HG03108 (cell line): ENCODE measurements around the gene PARP9.

Experiments used
- ATAC-seq: cut with Tn5 transposase; IDR thresholded peaks from one replicate; pipeline ENCODE4 v1.9.1; 2021; ENCODE audit warnings: moderate library complexity; ENCODE audit not compliant: unreplicated experiment

Gene PARP9

DNA sequence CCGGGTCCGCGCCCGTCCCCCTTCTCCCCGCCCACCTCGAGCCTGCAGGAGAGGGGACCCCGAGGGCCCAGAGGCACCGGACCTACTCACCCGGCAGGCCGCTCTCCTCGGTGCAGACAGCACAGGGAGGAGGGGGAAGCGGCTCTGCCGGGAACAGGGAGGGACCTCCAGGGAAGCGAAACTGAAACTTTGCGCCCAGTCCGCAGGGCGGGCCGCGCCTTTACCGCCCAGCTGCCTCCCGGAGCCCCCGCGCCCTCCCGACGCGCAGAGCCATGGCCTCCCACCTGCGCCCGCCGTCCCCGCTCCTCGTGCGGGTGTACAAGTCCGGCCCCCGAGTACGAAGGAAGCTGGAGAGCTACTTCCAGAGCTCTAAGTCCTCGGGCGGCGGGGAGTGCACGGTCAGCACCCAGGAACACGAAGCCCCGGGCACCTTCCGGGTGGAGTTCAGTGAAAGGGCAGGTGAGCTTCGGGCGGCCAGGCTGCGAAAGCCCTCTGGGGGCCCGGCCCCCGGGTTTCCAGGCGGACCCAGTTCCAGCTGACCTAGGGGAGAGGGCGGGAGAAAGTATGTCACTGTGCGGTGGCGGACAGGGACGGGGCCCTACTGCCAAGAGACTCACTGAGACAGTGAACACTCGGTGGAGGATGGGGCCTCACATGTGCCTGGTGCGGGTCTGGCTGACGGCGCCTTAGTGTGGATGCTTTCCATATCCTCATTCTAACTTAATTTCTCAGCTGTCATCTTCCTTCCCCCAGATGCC is at the start of gene PARP9, which contains the start of gene DTX3L:
TSS of gene PARP9 (minus strand) at position 146 of the 758 bp plus-strand sequence. CDS start 4,680 bp downstream, outside the sequence.
TSS of gene DTX3L (plus strand) at position 184 of the 758 bp plus-strand sequence. CDS start at position 273, 89 bp downstream.
- ATAC-seq = peak; percentile 55

- ATAC-seq = no peak
These were observed 48.6 kb upstream of the PARP9 start for GRCh38 chr3:122612696-122613095.

DNA sequence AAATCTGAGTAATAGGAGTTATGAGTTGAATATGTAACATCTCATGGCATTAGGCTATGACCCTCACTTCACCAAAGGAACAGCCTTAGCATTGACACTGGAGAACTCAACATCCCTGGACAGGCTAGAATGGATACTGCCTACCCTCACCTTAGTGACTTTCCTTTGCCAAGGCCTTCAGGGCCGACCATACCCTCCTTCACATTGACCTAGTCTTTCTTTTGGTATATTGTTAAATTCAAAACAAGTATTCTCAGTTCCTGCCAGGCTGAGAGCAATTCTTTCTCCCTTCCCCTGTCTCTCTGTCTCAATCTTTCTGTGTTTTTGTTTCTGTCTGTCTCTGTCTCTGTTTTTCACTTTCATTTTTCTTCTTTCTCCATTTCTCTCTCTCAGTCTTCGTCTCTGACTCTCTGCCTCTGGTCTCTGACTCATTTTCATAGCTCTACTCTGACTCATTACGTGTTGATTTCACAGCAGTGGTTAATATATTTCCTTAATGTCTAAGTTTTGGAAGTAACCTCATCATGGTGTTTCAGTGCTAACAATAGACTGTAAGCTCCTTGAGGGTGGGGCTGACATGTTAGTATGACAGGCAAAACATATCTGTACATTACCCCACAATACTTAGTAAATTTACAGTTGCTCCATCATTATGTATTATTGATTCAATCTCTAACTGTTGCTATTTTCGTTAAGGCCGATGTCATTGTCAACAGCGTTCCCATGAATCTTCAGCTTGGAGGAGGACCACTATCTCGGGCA is 45.9 kb upstream of the PARP9 start:
- ATAC-seq = peak; percentile 95

DNA sequence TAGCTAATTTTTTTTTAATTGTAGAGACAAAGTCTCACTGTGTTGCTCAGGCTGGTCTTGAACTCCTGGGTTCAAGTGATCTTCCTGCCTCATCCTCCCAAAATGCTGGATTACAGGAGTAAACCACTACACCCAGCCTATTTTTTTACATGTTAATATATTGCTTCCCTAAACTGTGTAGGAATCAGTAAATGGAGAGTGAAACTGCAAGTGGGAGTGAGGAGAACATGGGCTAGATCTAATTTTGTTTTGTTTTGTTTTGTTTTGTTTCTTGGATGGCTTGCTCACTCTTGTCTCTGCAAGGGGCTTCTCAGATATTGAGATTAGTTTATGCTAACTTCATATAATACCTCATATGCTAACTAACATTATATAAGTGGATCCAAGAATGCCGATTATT is 44.8 kb upstream of the PARP9 start:
- ATAC-seq = no peak

GRCh38 chr3:122606330-122606729 is 42.2 kb upstream of the PARP9 start:
- ATAC-seq = no peak

DNA sequence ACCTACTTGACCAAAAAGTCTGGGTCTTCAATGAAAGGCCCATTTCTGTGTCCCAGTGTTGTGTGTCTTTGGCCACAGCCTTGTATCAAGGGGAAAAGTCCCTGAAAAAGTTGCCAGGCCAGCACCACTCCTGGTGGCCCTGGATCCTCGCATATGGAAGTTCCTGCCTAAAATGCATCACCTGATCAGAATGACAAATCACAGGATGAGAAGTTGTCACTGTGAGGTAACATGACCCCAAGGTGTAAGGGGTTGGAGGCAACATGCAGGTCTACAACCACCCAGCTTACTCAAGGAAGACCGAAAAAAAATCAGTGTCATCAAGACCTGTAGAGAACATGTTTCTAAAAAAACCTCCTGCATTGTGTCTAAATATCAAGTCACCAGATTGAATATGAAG is 39.0 kb upstream of the PARP9 start:
- no peak for ATAC-seq

DNA sequence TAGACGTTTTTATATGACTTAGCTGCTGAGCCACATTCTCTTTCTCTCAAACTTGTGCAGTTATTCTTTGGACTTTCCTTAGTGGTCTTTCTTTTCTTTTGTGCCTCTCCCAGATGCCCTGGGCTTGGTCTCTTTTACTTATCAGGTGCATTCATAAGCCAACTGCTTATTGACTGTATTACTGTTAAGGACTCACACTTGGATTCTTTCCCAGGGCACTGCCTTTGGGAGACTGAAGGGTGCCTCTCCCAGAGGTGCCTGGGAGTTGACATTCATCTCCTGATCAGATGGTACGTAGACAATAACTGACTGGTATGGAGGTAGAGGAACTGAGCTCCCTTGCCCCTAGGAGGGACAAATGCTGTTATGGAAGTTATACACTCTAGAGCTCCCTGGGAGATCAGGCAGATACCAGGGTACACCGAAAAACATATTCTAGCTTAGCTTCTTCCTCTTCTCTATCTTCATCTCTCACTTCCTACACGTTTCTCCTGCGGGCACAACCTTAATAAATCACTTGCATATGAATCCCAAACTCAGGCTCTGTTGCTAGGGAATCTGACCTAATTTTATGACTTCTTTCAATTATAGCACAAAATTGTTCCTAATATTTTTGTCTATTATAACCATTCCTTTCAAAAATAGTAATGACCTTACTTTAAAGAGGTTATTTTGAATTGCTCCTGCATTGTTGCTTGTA is 38.1 kb upstream of the PARP9 start:
- no peak for ATAC-seq

GRCh38 chr3:122598556-122598955 is 34.5 kb upstream of the PARP9 start:
- ATAC-seq = no peak

- no peak for ATAC-seq
These were observed 34.1 kb upstream of the PARP9 start for GRCh38 chr3:122598151-122598550.

DNA sequence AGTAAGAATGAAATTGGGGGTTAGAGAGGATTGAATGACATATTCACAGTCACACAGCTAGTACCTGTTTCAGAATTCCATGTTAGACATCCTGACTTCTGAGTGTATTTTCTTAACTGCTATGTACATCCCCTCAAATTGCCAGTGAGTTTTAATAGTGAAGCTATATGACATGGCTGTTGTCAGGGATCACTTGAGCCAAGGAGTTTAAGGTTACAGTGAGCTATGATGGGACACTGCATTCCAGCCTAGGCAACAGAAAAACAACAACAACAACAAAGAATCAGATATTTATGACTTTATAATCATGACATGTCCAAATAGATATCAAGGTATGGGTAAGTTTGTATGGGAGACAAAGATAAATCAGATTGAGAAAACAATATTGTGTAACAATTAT is 29.9 kb upstream of the PARP9 start:
- ATAC-seq = no peak

GRCh38 chr3:122590610-122591009 is 26.5 kb upstream of the PARP9 start:
- ATAC-seq = no peak

DNA sequence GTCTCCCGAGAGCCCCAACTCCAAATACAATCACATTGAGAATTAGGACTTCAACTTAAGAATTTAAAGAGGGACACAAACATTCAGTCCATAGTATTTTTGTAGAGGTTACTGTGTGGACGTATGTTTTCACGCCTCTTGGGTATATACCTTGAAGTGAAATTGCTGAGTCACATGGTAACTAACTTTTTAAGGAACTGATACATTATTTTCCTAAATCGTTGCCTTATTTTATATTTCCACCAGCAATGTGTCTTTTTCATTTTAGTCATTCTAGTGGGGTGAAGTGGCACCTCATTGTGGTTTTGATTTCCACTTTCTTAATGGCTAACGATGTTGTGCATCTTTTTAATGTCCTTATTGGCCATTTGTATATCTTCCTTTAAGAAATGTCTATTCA is 25.2 kb upstream of the PARP9 start:
- no peak for ATAC-seq

DNA sequence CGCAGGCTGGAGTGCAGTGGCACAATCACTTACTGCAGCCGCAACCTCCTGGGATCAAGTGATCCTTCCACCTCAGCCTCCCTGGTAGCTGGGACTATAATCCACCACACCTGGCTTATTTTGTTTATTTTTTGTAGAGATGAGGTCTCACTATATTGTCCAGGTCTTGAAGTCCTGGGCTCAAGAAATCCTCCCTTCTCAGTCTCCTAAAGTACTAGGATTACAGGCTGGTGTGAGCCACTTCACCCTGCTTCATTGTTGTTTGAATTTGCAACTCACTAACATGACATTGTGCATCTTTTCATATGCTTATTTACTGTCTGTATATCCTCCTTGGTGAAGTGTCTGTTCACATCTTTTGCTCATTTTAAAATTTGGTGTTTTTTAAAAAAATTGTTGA is 23.5 kb upstream of the PARP9 start:
- ATAC-seq = no peak

DNA sequence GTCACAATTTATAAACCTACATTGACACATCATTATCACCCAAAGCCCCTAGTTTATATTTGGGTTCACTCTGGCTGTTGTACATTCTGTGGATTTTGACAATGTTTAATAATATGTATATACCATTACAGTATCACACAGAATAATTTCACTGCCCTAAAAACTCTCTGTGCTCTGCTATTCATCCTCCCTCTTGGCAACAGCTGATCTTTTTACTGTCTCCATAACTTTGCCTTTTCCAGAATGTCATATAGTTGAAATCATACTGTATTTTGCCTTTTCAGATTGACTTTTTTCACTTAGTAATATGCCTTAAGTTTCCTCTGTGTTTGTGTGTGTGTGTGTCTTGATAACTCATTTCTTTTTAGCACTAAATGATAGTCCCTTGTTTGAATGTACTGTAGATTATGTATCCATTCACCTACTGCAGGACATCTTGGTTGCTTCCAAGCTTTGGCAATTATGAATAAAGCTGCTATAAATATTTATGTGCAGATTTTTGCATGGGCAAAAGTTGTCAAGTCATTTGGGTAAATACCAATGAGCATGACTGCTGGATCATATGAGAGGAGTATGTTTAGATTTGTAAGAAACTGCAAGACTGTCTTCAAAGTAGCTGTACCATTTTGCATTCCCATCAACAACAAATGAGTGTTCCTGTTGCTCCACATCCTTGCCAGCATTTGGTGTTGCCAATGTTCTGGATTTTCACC is 22.8 kb upstream of the PARP9 start:
- ATAC-seq = no peak

DNA sequence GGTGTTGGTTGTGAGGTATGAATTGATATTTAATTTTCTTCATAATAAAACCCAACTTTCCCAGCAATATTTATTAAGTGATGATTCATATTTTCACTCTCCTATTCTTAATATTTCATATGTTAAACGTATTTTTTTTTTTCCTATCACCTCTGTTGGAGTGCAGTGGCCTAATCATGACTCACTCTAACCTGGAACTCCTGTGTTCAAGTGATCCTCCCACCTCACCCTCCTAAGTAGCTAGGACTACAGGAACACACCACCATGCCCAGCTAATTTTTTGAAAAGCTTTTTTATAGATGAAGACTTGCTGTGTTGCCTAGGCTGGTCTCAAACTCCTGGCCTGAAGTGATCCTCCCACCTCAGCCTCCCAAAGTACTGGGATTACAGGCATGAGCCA is 22.0 kb upstream of the PARP9 start:
- no peak for ATAC-seq

GRCh38 chr3:122582390-122582789 is 18.3 kb upstream of the PARP9 start:
- ATAC-seq = no peak

- no peak for ATAC-seq
These were observed 17.5 kb upstream of the PARP9 start for GRCh38 chr3:122581622-122582021.

DNA sequence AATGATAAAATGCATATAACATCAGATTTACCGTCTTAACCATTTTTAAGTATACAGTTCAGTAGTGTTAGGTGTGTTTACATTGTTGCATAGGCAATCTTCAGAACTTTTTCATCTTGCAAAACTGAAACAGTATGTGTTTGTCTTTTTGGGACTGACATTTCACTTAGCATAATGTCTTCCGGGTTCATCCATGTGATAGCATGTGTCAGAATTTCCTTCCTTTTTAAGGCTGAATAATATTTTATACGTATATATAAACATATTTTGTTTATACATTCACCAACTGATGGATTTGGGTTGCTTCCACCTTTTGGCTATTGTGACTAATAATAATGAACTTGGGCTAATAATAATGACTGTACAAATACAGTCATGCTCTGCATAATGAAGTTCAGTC is 16.4 kb upstream of the PARP9 start:
- no peak for ATAC-seq

GRCh38 chr3:122578069-122578740 is 14.1 kb upstream of the PARP9 start:
- no peak for ATAC-seq

- ATAC-seq = no peak
These were observed 13.4 kb upstream of the PARP9 start, which contains the start of gene PARP15 for GRCh38 chr3:122577409-122578031. PARP15 (plus strand) TSS chr3:122577650; CDS start chr3:122577668, 18 bp downstream.
